ENCODE data around the gene EDEM3.

DNA sequence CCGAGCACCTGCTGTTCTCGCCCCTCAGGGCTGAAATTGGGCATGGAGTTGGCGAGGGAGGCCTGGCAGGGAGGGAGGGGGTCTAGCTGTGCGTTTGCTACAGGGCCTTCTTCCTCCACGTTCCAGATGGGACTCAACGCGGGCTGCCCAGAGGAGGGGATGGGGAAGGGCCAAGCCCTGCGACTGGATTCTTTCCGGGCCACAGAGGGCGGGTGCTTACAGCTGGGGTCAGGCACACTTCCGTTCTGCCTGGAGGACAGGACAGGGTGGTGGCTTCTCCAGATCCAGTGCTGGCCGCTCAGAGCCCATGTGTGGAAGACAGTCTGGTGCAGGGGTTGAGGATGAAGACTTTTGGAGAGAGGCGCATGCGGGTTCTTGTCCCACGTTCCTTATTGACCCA, 90.0 kb downstream of the EDEM3 start:
- TF ChIP-seq, protein P1, sequence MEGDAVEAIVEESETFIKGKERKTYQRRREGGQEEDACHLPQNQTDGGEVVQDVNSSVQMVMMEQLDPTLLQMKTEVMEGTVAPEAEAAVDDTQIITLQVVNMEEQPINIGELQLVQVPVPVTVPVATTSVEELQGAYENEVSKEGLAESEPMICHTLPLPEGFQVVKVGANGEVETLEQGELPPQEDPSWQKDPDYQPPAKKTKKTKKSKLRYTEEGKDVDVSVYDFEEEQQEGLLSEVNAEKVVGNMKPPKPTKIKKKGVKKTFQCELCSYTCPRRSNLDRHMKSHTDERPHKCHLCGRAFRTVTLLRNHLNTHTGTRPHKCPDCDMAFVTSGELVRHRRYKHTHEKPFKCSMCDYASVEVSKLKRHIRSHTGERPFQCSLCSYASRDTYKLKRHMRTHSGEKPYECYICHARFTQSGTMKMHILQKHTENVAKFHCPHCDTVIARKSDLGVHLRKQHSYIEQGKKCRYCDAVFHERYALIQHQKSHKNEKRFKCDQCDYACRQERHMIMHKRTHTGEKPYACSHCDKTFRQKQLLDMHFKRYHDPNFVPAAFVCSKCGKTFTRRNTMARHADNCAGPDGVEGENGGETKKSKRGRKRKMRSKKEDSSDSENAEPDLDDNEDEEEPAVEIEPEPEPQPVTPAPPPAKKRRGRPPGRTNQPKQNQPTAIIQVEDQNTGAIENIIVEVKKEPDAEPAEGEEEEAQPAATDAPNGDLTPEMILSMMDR (optimal IDR thresholded peaks at IDR 0.05 in 1 of 3, IDR thresholded peaks at IDR 0.05 in 1 of 3, conservative IDR thresholded peaks at IDR 0.05 in 1 of 3; ENCODE audit: extremely low read depth in 1 of 3, insufficient read depth in 2 of 3, low read length in 3 of 3) = no peak
- no peak for TF ChIP-seq EZH2 (IDR thresholded peaks at IDR 0.05; ENCODE audit: low read length)

Data from keratinocyte (primary cell).